ENCODE data around the gene EDAR.

EDAR gene

DNA sequence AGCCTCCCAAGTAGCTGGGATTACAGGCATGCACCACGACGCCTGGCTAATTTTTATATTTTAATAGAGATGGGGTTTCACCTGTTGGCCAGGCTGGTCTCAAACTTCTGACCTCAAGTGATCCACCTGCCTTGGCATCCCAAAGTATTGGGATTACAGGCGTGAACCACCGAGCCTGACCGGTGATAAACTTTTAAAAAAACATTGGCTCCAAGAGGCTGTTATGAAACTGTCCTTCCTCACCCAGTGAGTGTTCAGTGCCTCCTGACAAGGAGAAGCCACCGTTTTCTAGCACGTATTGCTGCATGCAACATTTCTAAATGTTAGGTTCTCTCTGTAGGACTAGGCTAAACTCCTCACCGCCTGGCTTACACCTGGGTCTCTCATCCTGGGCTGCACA lies 63.3 kb downstream of the EDAR start:
- Histone ChIP-seq H3K9ac (no peak overlapping the region), H3K4me3 (ENCODE audit: low read depth, low read length) (no peak overlapping the region), H3K79me2 (no peaks in the 10 kb centered on the region), H3K36me3 (ENCODE audit: control insufficient read depth, insufficient read depth, low read length) (no peaks in the 10 kb centered on the region), H3K27me3 (ENCODE audit: control insufficient read depth, insufficient read depth, low read length) (no peaks in the 10 kb centered on the region), H3K4me2 (ENCODE audit: low read length) (no peak overlapping the region), H3K4me1 (peaks cover 12% of the 10 kb centered on the region), H2AFZ (no peak overlapping the region), H3K27ac (no peak overlapping the region), H3K9me3 (ENCODE audit: control insufficient read depth, low read length) (no peaks in the 10 kb centered on the region)
- TF ChIP-seq, protein P1, sequence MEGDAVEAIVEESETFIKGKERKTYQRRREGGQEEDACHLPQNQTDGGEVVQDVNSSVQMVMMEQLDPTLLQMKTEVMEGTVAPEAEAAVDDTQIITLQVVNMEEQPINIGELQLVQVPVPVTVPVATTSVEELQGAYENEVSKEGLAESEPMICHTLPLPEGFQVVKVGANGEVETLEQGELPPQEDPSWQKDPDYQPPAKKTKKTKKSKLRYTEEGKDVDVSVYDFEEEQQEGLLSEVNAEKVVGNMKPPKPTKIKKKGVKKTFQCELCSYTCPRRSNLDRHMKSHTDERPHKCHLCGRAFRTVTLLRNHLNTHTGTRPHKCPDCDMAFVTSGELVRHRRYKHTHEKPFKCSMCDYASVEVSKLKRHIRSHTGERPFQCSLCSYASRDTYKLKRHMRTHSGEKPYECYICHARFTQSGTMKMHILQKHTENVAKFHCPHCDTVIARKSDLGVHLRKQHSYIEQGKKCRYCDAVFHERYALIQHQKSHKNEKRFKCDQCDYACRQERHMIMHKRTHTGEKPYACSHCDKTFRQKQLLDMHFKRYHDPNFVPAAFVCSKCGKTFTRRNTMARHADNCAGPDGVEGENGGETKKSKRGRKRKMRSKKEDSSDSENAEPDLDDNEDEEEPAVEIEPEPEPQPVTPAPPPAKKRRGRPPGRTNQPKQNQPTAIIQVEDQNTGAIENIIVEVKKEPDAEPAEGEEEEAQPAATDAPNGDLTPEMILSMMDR (IDR thresholded peaks at IDR 0.05): no peak

DNA sequence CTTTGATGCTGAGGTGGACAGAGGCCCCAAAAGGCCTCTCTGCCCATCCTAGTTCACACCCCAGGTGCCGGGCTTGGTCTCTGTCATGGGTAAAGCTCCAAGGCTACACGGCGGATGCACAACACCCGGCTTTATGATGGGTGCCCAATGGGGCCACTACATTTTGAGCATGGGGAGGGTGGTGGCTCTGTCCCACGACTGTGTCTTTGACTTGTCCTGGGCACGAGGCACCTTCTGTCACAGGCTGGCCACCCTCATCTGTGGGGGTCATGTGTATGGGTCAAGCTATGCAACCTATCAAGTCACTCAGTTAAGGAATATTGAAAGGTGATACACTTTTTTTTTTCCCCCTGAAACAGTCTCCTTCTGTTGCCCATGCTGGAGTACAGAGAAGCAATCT lies 63.7 kb downstream of the EDAR start:
- no peak overlapping the region for H3K27ac ChIP-seq
- no peak overlapping the region for H3K4me3 ChIP-seq (ENCODE audit: low read depth, low read length)
- H3K27me3 ChIP-seq (ENCODE audit: control insufficient read depth, insufficient read depth, low read length): no peaks in the 10 kb centered on the region
- no peak overlapping the region for H3K4me2 ChIP-seq (ENCODE audit: low read length)
- H3K79me2 ChIP-seq: no peaks in the 10 kb centered on the region
- H3K4me1 ChIP-seq: peaks cover 12% of the 10 kb centered on the region
- no peak overlapping the region for H2AFZ ChIP-seq
- no peaks in the 10 kb centered on the region for H3K36me3 ChIP-seq (ENCODE audit: control insufficient read depth, insufficient read depth, low read length)
- H3K9ac ChIP-seq: no peak overlapping the region
- H3K9me3 ChIP-seq (ENCODE audit: control insufficient read depth, low read length): no peaks in the 10 kb centered on the region
- TF ChIP-seq, protein P1 (IDR thresholded peaks at IDR 0.05): no peak

DNA sequence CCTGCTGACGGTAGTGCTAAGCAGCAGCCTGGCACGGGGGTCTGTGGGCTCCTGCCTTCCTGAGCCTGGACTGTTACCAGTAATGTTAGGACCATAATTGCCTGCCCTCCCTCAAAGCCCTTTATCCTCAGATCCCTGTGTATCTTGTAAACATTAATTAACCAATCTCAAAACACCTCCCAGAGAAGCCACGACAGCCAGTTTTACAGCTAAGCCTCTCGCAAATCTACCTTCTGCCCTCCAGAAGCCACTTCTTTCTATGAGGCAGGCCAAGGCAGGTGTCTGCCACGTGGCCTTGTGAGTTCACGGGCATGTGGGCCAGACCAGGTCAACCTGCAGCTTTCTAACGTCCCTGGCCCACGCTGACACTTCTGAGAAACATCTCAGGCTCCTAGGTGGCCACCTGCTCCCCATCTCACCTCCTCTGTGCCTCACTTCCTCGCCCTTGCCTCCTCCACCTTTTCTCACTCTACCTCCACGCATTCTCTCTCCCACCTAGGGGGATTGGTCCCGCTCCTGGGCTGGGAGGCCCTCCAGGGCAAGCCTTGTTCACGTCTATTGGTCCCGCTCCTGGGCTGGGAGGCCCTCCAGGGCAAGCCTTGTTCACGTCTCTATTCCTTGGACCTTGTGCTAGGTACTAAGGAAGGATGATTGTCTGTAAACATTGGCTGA lies 64.3 kb downstream of the EDAR start:
- H3K79me2 ChIP-seq: no peaks in the 10 kb centered on the region
- H3K4me2 ChIP-seq (ENCODE audit: low read length): no peak overlapping the region
- H3K27me3 ChIP-seq (ENCODE audit: control insufficient read depth, insufficient read depth, low read length): no peaks in the 10 kb centered on the region
- H3K9me3 ChIP-seq (ENCODE audit: control insufficient read depth, low read length): no peaks in the 10 kb centered on the region
- H3K9ac ChIP-seq: no peak overlapping the region
- H2AFZ ChIP-seq: no peak overlapping the region
- peaks cover 12% of the 10 kb centered on the region for H3K4me1 ChIP-seq
- no peaks in the 10 kb centered on the region for H3K36me3 ChIP-seq (ENCODE audit: control insufficient read depth, insufficient read depth, low read length)
- no peak overlapping the region for H3K27ac ChIP-seq
- H3K4me3 ChIP-seq (ENCODE audit: low read depth, low read length): no peak overlapping the region
- TF ChIP-seq, protein P1 (IDR thresholded peaks at IDR 0.05): no peak

GRCh38 chr2:108923736-108924579 lies 65.1 kb downstream of the EDAR start:
- H3K9me3 ChIP-seq (ENCODE audit: control insufficient read depth, low read length): no peaks in the 10 kb centered on the region
- H3K36me3 ChIP-seq (ENCODE audit: control insufficient read depth, insufficient read depth, low read length): no peaks in the 10 kb centered on the region
- H2AFZ ChIP-seq: no peak overlapping the region
- H3K4me3 ChIP-seq (ENCODE audit: low read depth, low read length): no peak overlapping the region
- peaks cover 10% of the 10 kb centered on the region for H3K4me1 ChIP-seq
- no peak overlapping the region for H3K27ac ChIP-seq
- TF ChIP-seq, protein P1 (IDR thresholded peaks at IDR 0.05): no peak
- no peak overlapping the region for H3K9ac ChIP-seq
- H3K79me2 ChIP-seq: no peaks in the 10 kb centered on the region
- no peak overlapping the region for H3K4me2 ChIP-seq (ENCODE audit: low read length)
- H3K27me3 ChIP-seq (ENCODE audit: control insufficient read depth, insufficient read depth, low read length): no peaks in the 10 kb centered on the region

All from parathyroid adenoma (tissue), 2 donors.